Prostate gland (tissue), 2 donors: ENCODE data around the gene ELP1.

Source experiments
- CTCF ChIP-seq, 4 experiments: fragments of 200-600 bp in 2 of 4; fragments of 450-650 bp in 2 of 4; sonication (generic) in 2 of 4; IDR thresholded peaks; 1 replicate in 3 of 4; 2 replicates in 1 of 4; pipeline ENCODE4 v1.5.1; 2016 to 2019; ENCODE audit warnings: antibody characterized with exemption in 4 of 4, mild to moderate bottlenecking in 2 of 4, moderate library complexity in 2 of 4
- POLR2A ChIP-seq: fragments of 450-650 bp; IDR thresholded peaks from one replicate; pipeline ENCODE4 v1.6.1; 2016; ENCODE audit warnings: antibody characterized with exemption, mild to moderate bottlenecking
- POLR2AphosphoS5 ChIP-seq: sonication (generic); formaldehyde crosslinking; IDR thresholded peaks from one replicate; pipeline ENCODE4 v1.6.1; 2017; ENCODE audit warnings: antibody characterized with exemption

GRCh38 chr9:108883085-108883484, 50.8 kb downstream of the ELP1 start:
- no peak for TF ChIP-seq POLR2AphosphoS5
- no peak for TF ChIP-seq CTCF (IDR thresholded peaks at IDR 0.05)
- no peak for TF ChIP-seq POLR2A
